Sciatic nerve (tissue), 2 donors: Measurements from ENCODE around the gene MOCS1. TPM values are rescaled to one million over a fixed set of nuclear protein-coding genes. Genes with fewer than 3 reads are reported as not detected.
A peak's percentile ranks its signal among the peaks of the same experiment; 100 is the strongest.

Source experiments
- ATAC-seq: fragments of 200-7000 bp; cut with Tn5 transposase; one replicate; pipeline ENCODE4 v1.9.1; 2020; ENCODE audit warnings: mild to moderate bottlenecking, moderate library complexity
- DNase-seq: peaks from one replicate; pipeline ENCODE4 v3.0.0-alpha.2; 2020; ENCODE audit warnings: low spot score
- intact Hi-C: fragments of 100-400 bp; cut with DNase I; formaldehyde crosslinking; loops from one replicate; pipeline ENCODE4 v1.14.2; 2022
- total RNA-seq: library from RNA; stranded (reverse); fragmentation: NEBNext Ultra II Directional; extraction: Animal tissue kit (Norgen Biotek cat#: 25700); gene quantifications from one replicate; pipeline ENCODE4 v1.2.1, GENCODE V29; 2021
- donor health status: DM: no; HTN: no; CAD: no.
- donor health status: DM: no; HTN: no; CAD: no.

Gene MOCS1
- total RNA-seq, 1 donor from 2014 or later = 37.3 TPM

- no peak for ATAC-seq
- DNase-seq = peak; percentile 30
- intact Hi-C loops = no loop called here
Observed at GRCh38 chr6:39908838-39909583, 25.3 kb downstream of the MOCS1 start.

GRCh38 chr6:39907871-39908575 lies 26.2 kb downstream of the MOCS1 start:
- ATAC-seq (no peak), DNase-seq (peak; percentile 39)

GRCh38 chr6:39906318-39906761 lies 27.9 kb downstream of the MOCS1 start:
- intact Hi-C loops = no loop called here
- DNase-seq (peak; percentile 55), ATAC-seq (peak; percentile 4)

More at GRCh38 chr6:39907871-39908575, 26.2 kb downstream of the MOCS1 start:
- intact Hi-C loops = no loop called here

GRCh38 chr6:39905640-39905975 lies 28.7 kb downstream of the MOCS1 start:
- ATAC-seq = peak; percentile 38
- DNase-seq = peak; percentile 50
- intact Hi-C loops = no loop called here

GRCh38 chr6:39904946-39905639 lies 29.2 kb downstream of the MOCS1 start:
- ATAC-seq = no peak
- intact Hi-C loops = no loop called here
- peak; percentile 45 for DNase-seq

GRCh38 chr6:39903656-39904055 lies 30.6 kb downstream of the MOCS1 start:
- DNase-seq (peak; percentile 59), ATAC-seq (no peak)
- intact Hi-C loops = no loop called here

GRCh38 chr6:39902786-39903465 lies 31.3 kb downstream of the MOCS1 start:
- peak; percentile 7 for ATAC-seq
- DNase-seq = peak; percentile 41
- intact Hi-C loops = no loop called here

GRCh38 chr6:39902136-39902535 lies 32.1 kb downstream of the MOCS1 start:
- DNase-seq (peak; percentile 39), ATAC-seq (peak; percentile 3)
- intact Hi-C loops = no loop called here

- ATAC-seq (peak; percentile 25), DNase-seq (peak; percentile 64)
- intact Hi-C loops = no loop called here
Observed at GRCh38 chr6:39901670-39902069, 32.6 kb downstream of the MOCS1 start.

GRCh38 chr6:39901116-39901655 lies 33.1 kb downstream of the MOCS1 start:
- peak; percentile 53 for DNase-seq
- no peak for ATAC-seq

GRCh38 chr6:39899554-39900295 lies 34.5 kb downstream of the MOCS1 start:
- DNase-seq (peak; percentile 47), ATAC-seq (no peak)
- intact Hi-C loops = no loop called here

More at GRCh38 chr6:39901116-39901655, 33.1 kb downstream of the MOCS1 start:
- intact Hi-C loops = no loop called here

GRCh38 chr6:39898625-39899024 lies 35.6 kb downstream of the MOCS1 start:
- no peak for DNase-seq
- intact Hi-C loops = no loop called here
- ATAC-seq = no peak

GRCh38 chr6:39897698-39898097 lies 36.6 kb downstream of the MOCS1 start:
- intact Hi-C loops = no loop called here
- DNase-seq (no peak), ATAC-seq (no peak)

- DNase-seq (no peak), ATAC-seq (no peak)
- intact Hi-C loops = no loop called here
Observed at GRCh38 chr6:39896701-39897100, 37.6 kb downstream of the MOCS1 start.

- DNase-seq (no peak), ATAC-seq (no peak)
- intact Hi-C loops = loop anchor here (5.0 kb wide), 1 partner anchor 531 kb away; no protein-coding TSS in a partner anchor
Observed at GRCh38 chr6:39893286-39893685, 41.0 kb downstream of the MOCS1 start.

GRCh38 chr6:39892490-39893129 lies 41.7 kb downstream of the MOCS1 start:
- ATAC-seq (peak; percentile 78), DNase-seq (peak; percentile 82)
- intact Hi-C loops = loop anchor here (5.0 kb wide), 1 partner anchor 530 kb away; no protein-coding TSS in a partner anchor

- ATAC-seq (no peak), DNase-seq (no peak)
- intact Hi-C loops = loop anchor here (5.0 kb wide), 1 partner anchor 530 kb away; no protein-coding TSS in a partner anchor
Observed at GRCh38 chr6:39891976-39892375, 42.3 kb downstream of the MOCS1 start.

- DNase-seq (no peak), ATAC-seq (no peak)
- intact Hi-C loops = loop anchor here (5.0 kb wide), 1 partner anchor 529 kb away; no protein-coding TSS in a partner anchor
Observed at GRCh38 chr6:39891353-39891752, 42.9 kb downstream of the MOCS1 start.
